GM12873 (cell line): Measurements from ENCODE around the gene GULP1.

Experiments
- TF ChIP-seq, protein P1 (sequence below): IDR thresholded peaks from 2 replicates; pipeline ENCODE4 v1.5.1; 2012; ENCODE audit warnings: low read depth, mild to moderate bottlenecking, moderate library complexity, low read length, control low read depth; ENCODE audit not compliant: insufficient read depth; ENCODE audit errors: missing control alignments

The GULP1 gene

DNA sequence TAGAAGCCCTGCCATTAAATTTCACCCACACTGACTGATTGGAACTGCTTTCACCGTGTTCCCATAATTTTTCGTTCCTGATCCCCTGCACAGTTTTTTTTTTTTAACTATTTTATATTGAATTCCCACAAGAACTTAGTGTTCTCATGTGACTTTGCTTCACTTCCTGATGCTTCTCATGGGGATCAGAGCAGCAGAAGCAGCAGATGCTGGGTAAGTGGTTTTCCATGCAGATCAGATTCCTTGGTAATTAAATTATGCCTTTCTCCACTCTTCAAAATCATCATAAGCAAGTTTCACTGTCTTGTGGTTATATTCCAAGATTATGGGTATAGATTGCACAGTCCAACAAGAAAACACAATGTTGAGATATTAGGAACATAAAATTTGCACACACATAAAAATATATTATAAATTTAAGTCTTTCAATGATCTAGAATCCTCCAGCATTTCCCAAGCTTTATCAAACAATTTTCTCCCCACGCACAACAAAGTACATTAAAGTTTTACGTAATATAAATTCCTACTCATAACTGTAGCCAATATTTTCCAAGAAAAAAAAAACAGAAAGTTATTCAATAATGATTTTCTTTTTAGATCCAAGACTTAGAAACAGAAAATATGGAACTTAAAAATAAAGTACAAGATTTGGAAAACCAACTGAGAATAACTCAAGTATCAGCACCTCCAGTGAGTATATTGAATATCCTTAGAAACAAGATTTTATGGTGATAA lies 277.9 kb downstream of the GULP1 start:
- TF ChIP-seq, protein P1, sequence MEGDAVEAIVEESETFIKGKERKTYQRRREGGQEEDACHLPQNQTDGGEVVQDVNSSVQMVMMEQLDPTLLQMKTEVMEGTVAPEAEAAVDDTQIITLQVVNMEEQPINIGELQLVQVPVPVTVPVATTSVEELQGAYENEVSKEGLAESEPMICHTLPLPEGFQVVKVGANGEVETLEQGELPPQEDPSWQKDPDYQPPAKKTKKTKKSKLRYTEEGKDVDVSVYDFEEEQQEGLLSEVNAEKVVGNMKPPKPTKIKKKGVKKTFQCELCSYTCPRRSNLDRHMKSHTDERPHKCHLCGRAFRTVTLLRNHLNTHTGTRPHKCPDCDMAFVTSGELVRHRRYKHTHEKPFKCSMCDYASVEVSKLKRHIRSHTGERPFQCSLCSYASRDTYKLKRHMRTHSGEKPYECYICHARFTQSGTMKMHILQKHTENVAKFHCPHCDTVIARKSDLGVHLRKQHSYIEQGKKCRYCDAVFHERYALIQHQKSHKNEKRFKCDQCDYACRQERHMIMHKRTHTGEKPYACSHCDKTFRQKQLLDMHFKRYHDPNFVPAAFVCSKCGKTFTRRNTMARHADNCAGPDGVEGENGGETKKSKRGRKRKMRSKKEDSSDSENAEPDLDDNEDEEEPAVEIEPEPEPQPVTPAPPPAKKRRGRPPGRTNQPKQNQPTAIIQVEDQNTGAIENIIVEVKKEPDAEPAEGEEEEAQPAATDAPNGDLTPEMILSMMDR = no peak

DNA sequence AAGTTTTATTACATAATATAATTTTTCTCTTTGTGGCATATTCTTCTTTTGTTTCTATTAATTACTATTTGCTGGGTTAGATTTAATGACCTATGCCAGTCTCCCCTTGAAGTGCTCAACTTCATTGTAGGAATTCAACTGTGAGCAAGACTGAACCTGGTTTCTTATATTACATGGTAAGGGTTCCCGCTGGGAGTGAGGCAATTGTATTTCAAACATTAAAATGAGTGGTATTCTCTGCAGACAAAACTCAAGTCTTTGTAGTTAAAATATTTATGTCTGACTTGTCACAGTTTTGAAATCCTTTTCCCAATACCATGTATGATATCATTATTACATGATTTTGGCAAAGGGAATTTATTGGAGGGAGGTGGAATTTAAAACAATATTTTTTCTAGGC lies 278.7 kb downstream of the GULP1 start:
- TF ChIP-seq, protein P1 = no peak

- TF ChIP-seq, protein P1 = no peak
Measured at GRCh38 chr2:188571543-188572303, 280.0 kb downstream of the GULP1 start.

- TF ChIP-seq, protein P1 = no peak
Measured at GRCh38 chr2:188572592-188572991, 280.9 kb downstream of the GULP1 start.

DNA sequence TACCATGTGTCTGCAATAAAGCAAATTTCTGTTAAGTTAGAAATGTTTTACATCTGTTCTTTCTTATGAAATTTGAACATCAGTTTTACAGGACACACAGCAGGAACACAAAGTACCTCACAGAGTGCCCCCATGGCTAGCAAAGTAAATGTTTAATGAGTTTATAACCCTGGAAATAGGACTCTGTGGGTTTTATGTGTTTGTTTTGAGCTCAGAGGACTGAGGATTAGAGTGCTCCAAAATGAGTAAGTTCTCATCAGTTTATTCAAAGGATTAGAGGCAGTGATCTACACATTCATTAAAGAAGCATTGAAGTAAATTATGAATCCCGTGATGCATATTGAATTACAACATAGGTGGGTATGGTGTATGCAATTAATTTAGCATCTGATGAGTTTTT lies 281.8 kb downstream of the GULP1 start:
- TF ChIP-seq, protein P1 = no peak

DNA sequence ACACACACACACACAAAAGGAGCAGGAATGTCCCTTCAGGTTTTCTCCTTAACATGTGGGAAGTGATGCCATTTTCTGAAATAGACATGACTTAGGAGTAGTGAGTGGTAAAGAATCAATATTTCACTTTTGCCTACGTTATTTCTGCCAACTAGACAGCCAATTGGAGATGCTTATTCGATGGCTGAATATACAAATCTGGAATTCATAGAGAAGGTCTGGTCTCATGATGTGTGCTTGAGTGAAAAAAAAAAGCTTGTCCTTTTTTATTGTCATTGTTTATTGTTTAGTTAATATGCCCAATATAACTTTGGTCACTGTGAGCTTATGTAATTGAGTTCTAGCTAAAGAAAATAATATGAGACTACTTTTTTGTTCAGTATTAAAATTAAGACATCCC lies 284.3 kb downstream of the GULP1 start:
- TF ChIP-seq, protein P1 = no peak

DNA sequence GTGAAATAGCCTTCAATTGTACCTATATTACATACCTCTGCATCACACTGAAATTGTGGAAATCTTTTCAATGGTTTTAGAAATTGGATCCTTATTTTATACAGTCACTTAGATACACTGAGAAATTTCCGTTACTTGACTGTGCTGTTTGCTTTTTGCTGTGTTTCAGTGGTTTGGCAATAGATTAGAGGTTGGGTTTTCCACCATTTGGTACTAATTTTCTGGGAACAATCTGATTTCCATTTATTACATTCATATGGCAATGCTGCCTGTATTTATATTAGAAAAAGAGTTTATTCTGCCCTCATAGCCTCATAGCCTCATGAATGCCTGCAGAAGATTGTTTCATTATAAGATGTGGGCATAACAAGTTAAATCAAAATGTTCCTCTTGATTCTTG lies 285.0 kb downstream of the GULP1 start:
- TF ChIP-seq, protein P1 = no peak
